NT2/D1 (cell line): ENCODE data around the gene SLC38A8.

Experiments
- SUZ12 ChIP-seq: IDR thresholded peaks from 2 replicates; pipeline ENCODE4 v1.6.1; 2011; ENCODE audit not compliant: insufficient read length, insufficient read depth; ENCODE audit errors: extremely low read depth
- YY1 ChIP-seq: IDR thresholded peaks from 2 replicates; pipeline ENCODE4 v1.6.1; 2011; ENCODE audit not compliant: insufficient read length, insufficient read depth
- ZNF274 ChIP-seq: IDR thresholded peaks from 2 replicates; pipeline ENCODE4 v1.6.1; 2011; ENCODE audit warnings: mild to moderate bottlenecking, low read depth, low read length

DNA sequence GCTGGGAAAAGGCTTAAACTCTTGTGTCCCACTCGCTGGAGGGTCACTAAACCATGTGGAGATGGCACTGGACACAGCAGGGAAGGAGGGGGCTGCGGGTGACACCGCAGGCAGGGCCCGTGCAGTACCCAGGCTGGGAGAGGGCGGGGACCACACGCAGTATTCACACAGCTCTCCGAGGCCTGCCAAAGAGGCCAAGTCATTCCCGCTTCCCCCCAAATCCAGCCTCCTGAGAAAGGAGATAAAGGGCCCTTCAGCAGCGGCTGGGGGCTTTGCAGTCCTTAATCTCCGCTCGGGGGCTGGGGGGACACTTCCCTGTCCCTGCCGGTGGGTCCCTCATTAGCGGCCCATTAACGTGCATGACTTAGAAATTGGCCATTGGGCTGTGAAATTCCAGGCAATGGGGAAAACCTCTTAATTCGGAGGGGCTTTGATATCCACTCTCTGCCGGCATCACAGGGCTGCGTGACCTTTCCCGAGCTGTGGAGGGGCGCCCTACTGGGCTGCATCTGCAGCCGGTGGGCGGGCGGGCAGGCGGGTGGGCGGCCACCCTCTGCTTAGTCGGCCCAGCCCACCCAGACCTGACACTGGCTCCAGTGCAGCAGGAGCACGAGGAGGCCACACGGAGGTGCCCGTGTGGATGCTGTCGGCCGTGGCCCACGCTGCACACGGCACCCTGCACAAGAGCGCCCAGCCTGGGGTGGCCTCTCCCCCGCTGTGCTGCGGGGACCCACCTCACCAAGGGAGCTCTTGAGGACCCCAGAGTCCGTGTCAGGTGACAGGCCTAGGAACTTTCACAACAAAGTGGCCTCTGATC is 2.6 kb upstream of the SLC38A8 start:
- TF ChIP-seq SUZ12 (no peak), YY1 (no peak), ZNF274 (no peak)
